HepG2 (cell line): ENCODE data around the gene IPO13. TPM values are rescaled to one million over a fixed set of nuclear protein-coding genes. Genes with fewer than 3 reads are reported as not detected.

Source experiments
- ATAC-seq: fragments of 200-7000 bp; cut with Tn5 transposase; 3 replicates; pipeline ENCODE4 v1.9.1; 2020; ENCODE audit warnings: mild to moderate bottlenecking, moderate library complexity
- BruUV-seq: library from RNA; stranded (reverse); fragments of 400-500 nt; replicated peaks from 2 replicates; lab custom pipeline; 2021; lab: Mats Ljungman, UMichigan
- CTCF ChIA-PET: fragments of 300-600 bp; formaldehyde crosslinking; extraction: SDS; loops from one replicate; lab custom pipeline; 2021; ENCODE audit warnings: low total read pairs, inconsistent platforms, low intra/inter-chr PET ratio; lab: Yijun Ruan, JAX
- POLR2A ChIA-PET: fragments of 350-600 bp; sonication (Branson Sonifier 250); formaldehyde crosslinking; loops from one replicate; lab custom pipeline; 2020; ENCODE audit warnings: antibody characterized with exemption, inconsistent platforms; lab: Yijun Ruan, JAX
- DNase-seq: peaks from one replicate; pipeline ENCODE4 v3.0.0-alpha.2; 2015; ENCODE audit warnings: low spot score
- FAIRE-seq: peaks from 3 replicates; lab custom pipeline; 2011; peaks lifted over from hg19 to GRCh38; lab: Jason Lieb, UNC
- H2AFZ ChIP-seq: one replicate; pipeline ENCODE4 v1.6.1; 2011; ENCODE audit warnings: low read length, inconsistent platforms
- H3K27ac ChIP-seq: fragments of 300-600 bp; 3 replicates; pipeline ENCODE4 v1.8.0; 2011; ENCODE audit warnings: mixed run types, mild to moderate bottlenecking, mixed read lengths, low read length, inconsistent platforms; ENCODE audit not compliant: insufficient read depth; ENCODE audit errors: extremely low read length
- H3K27me3 ChIP-seq, 2 experiments: fragments of 200-600 bp in 1 of 2; 2 replicates in 1 of 2; 3 replicates in 1 of 2; pipeline versions ENCODE4 v1.6.0 to v1.8.0; 2011; ENCODE audit warnings: low read length in 2 of 2, mild to moderate bottlenecking in 2 of 2, moderate library complexity in 2 of 2, inconsistent platforms in 1 of 2; ENCODE audit not compliant: insufficient read depth in 2 of 2, control insufficient read depth in 1 of 2
- H3K36me3 ChIP-seq, 2 experiments: fragments of 200-600 bp in 1 of 2; replicated peaks in 1 of 2; 2 replicates in 1 of 2; 3 replicates in 1 of 2; pipeline versions ENCODE4 v1.5.1 to v1.8.0; 2011; ENCODE audit warnings: low read length in 2 of 2, inconsistent platforms in 1 of 2; ENCODE audit not compliant: insufficient read depth in 2 of 2, control insufficient read depth in 1 of 2
- H3K4me1 ChIP-seq: 2 replicates; pipeline ENCODE4 v1.5.1; 2012; ENCODE audit warnings: low read length, inconsistent platforms; ENCODE audit not compliant: insufficient read depth
- H3K4me2 ChIP-seq: 2 replicates; pipeline ENCODE4 v1.6.0; 2011; ENCODE audit warnings: low read depth, low read length, inconsistent platforms
- H3K4me3 ChIP-seq, 3 experiments: fragments of 200-600 bp in 1 of 3; sonication (generic), shearing (Covaris generic) in 1 of 3; replicated peaks in 1 of 3; 2 replicates each; pipeline ENCODE4 v1.5.1; 2011 to 2016; ENCODE audit warnings: low read length in 3 of 3, inconsistent platforms in 2 of 3, low read depth in 2 of 3, mild to moderate bottlenecking in 2 of 3, control low read depth in 1 of 3, mixed read lengths in 1 of 3; ENCODE audit not compliant: insufficient read depth in 1 of 3
- H3K79me2 ChIP-seq: one replicate; pipeline ENCODE4 v1.6.1; 2011; ENCODE audit warnings: low read length, inconsistent platforms; ENCODE audit not compliant: insufficient read depth
- H3K9ac ChIP-seq: 2 replicates; pipeline ENCODE4 v1.6.0; 2011; ENCODE audit warnings: mild to moderate bottlenecking, low read depth, low read length, inconsistent platforms; ENCODE audit not compliant: insufficient read depth
- H3K9me3 ChIP-seq: 2 replicates; pipeline ENCODE4 v1.5.1; 2012; ENCODE audit warnings: mild to moderate bottlenecking, low read length
- H4K20me1 ChIP-seq: 2 replicates; pipeline ENCODE4 v1.6.0; 2011; ENCODE audit warnings: inconsistent platforms, mild to moderate bottlenecking, low read length, moderate library complexity; ENCODE audit not compliant: insufficient read depth
- ETV6 ChIP-seq: sonication (generic); formaldehyde crosslinking; conservative IDR thresholded peaks from 2 replicates; pipeline ENCODE4 v1.4.0; 2020; ENCODE audit warnings: missing genetic modification reagents
- HNF4A ChIP-seq: sonication (generic); formaldehyde crosslinking; IDR thresholded peaks from 2 replicates; pipeline ENCODE4 v1.4.0; 2020; ENCODE audit warnings: missing genetic modification reagents
- PLRG1 ChIP-seq: fragments of 450-650 bp; conservative IDR thresholded peaks from 2 replicates; pipeline ENCODE4 v1.6.1; 2016
- ZFP36L1 ChIP-seq: sonication (generic); formaldehyde crosslinking; IDR thresholded peaks from 2 replicates; pipeline ENCODE4 v1.8.0; 2022; ENCODE audit warnings: mild to moderate bottlenecking, missing genetic modification reagents, moderate library complexity
- ZNF598 ChIP-seq: sonication (generic); formaldehyde crosslinking; IDR thresholded peaks from 2 replicates; pipeline ENCODE4 v1.5.1; 2020; ENCODE audit warnings: mild to moderate bottlenecking, missing genetic modification reagents, borderline replicate concordance
- WGBS: methylation state at CpG from one replicate; pipeline ENCODE4 v1.1.6; 2017; ENCODE audit warnings: low lambda C conversion rate; 5-methylcytosine and 5-hydroxymethylcytosine counted together
- in situ Hi-C: cut with HindIII; loops from 2 replicates; pipeline ENCODE4 v1.10.0; 2017; ENCODE audit warnings: low pct_unique_long_range_greater_than_20kb; ENCODE audit not compliant: extremely low pct_ligation_motif_present
- intact Hi-C: fragments of 100-400 bp; cut with micrococcal nuclease; formaldehyde crosslinking; loops from one replicate; pipeline ENCODE4 v1.10.0; 2022; ENCODE audit not compliant: unreplicated experiment
- polyA plus RNA-seq, 8 experiments: library from polyadenylated mRNA; depleted of rRNA in 3 of 8; stranded (reverse) in 7 of 8; unstranded in 1 of 8; fragments of >200 nt; fragmentation: Illumina TruSeq in 4 of 8; extraction: Trizol in 4 of 8; gene quantifications; 2 replicates each; pipeline versions ENCODE4 v1.2.1 to v1.2.3, GENCODE V29; 2011 to 2016; ENCODE audit warnings: low read depth in 4 of 8, missing spikeins in 1 of 8, mixed read lengths in 1 of 8; ENCODE audit not compliant: insufficient read depth in 1 of 8
- total RNA-seq, 5 experiments: library from RNA; depleted of rRNA; stranded (reverse); fragments of >200 nt; fragmentation: Illumina TruSeq; extraction: Trizol; gene quantifications; 2 replicates each; pipeline ENCODE4 v1.2.3, GENCODE V29; 2016; ENCODE audit warnings: low read depth in 1 of 5
- TF ChIP-seq, protein P1 (sequence below): sonication (generic); formaldehyde crosslinking; IDR thresholded peaks from one replicate; pipeline ENCODE4 v1.5.1; 2020; ENCODE audit warnings: mild to moderate bottlenecking, missing genetic modification reagents; ENCODE audit errors: not compliant biosample characterization
- TF ChIP-seq, protein P2 (sequence below): sonication (generic); formaldehyde crosslinking; IDR thresholded peaks from 2 replicates; pipeline ENCODE4 v1.4.0; 2020; ENCODE audit warnings: missing genetic modification reagents
- TF ChIP-seq, protein P3 (sequence below): sonication (generic); formaldehyde crosslinking; IDR thresholded peaks from 2 replicates; pipeline ENCODE4 v1.4.0; 2020; ENCODE audit warnings: missing genetic modification reagents

IPO13 gene
- total and polyA plus RNA-seq, 2 of the 13 experiments (the other 11 are each of a cell fraction or from before 2014, with no cell fraction given) = 12.9 to 15.6 TPM

DNA sequence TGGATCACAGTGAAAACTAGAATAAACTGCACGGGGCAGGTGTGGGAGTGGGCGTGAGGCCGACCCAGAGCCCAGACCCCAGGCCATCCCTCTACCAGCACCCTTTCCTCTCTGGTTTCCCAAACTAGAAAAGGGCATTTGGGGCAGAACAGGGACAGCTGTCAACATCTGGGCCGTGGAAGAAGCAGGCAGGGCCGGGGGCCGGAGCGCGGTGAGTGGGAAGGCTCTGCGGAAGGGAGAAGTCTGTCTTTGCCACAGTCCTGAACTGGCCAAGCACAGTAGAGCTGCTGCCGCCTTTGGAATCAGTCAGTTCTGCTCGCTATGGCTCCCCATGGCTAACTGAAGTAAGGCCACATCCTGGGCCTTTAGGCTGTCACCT is 51.2 kb downstream of the IPO13 start:
- intact Hi-C loops (no loop called here), in situ Hi-C loops (loop anchor here (5.0 kb wide), 1 partner anchor 34 kb away; the partner anchor contains the start of gene SLC6A9)
- Histone ChIP-seq H3K27me3 (no peaks in the 10 kb centered on the region), H4K20me1 (no peaks in the 10 kb centered on the region), H2AFZ (no peak overlapping the region), H3K9me3 (no peaks in the 10 kb centered on the region), H3K36me3 (peaks cover 6 to 17% of the 10 kb centered on the region in 2 experiments; a peak in 4 of 5 replicates), H3K4me3 (no peak overlapping the region), H3K27ac (no peak overlapping the region), H3K79me2 (no peaks in the 10 kb centered on the region), H3K9ac (no peak overlapping the region), H3K4me2 (no peak overlapping the region), H3K4me1 (peaks cover 36% of the 10 kb centered on the region)
- CTCF ChIA-PET = no interaction called here
- FAIRE-seq (no peak), ATAC-seq (no peak), DNase-seq (no peak)
- WGBS = 91% methylated on average over 11 of the region's 11 CpGs
- POLR2A ChIA-PET = interaction anchor here (1.4 kb wide), 1 partner anchor 33 kb away, joined by 4 read pairs; the partner anchor contains the start of gene SLC6A9
- BruUV-seq = TSS peak; percentile 4
- TF ChIP-seq, protein P1, sequence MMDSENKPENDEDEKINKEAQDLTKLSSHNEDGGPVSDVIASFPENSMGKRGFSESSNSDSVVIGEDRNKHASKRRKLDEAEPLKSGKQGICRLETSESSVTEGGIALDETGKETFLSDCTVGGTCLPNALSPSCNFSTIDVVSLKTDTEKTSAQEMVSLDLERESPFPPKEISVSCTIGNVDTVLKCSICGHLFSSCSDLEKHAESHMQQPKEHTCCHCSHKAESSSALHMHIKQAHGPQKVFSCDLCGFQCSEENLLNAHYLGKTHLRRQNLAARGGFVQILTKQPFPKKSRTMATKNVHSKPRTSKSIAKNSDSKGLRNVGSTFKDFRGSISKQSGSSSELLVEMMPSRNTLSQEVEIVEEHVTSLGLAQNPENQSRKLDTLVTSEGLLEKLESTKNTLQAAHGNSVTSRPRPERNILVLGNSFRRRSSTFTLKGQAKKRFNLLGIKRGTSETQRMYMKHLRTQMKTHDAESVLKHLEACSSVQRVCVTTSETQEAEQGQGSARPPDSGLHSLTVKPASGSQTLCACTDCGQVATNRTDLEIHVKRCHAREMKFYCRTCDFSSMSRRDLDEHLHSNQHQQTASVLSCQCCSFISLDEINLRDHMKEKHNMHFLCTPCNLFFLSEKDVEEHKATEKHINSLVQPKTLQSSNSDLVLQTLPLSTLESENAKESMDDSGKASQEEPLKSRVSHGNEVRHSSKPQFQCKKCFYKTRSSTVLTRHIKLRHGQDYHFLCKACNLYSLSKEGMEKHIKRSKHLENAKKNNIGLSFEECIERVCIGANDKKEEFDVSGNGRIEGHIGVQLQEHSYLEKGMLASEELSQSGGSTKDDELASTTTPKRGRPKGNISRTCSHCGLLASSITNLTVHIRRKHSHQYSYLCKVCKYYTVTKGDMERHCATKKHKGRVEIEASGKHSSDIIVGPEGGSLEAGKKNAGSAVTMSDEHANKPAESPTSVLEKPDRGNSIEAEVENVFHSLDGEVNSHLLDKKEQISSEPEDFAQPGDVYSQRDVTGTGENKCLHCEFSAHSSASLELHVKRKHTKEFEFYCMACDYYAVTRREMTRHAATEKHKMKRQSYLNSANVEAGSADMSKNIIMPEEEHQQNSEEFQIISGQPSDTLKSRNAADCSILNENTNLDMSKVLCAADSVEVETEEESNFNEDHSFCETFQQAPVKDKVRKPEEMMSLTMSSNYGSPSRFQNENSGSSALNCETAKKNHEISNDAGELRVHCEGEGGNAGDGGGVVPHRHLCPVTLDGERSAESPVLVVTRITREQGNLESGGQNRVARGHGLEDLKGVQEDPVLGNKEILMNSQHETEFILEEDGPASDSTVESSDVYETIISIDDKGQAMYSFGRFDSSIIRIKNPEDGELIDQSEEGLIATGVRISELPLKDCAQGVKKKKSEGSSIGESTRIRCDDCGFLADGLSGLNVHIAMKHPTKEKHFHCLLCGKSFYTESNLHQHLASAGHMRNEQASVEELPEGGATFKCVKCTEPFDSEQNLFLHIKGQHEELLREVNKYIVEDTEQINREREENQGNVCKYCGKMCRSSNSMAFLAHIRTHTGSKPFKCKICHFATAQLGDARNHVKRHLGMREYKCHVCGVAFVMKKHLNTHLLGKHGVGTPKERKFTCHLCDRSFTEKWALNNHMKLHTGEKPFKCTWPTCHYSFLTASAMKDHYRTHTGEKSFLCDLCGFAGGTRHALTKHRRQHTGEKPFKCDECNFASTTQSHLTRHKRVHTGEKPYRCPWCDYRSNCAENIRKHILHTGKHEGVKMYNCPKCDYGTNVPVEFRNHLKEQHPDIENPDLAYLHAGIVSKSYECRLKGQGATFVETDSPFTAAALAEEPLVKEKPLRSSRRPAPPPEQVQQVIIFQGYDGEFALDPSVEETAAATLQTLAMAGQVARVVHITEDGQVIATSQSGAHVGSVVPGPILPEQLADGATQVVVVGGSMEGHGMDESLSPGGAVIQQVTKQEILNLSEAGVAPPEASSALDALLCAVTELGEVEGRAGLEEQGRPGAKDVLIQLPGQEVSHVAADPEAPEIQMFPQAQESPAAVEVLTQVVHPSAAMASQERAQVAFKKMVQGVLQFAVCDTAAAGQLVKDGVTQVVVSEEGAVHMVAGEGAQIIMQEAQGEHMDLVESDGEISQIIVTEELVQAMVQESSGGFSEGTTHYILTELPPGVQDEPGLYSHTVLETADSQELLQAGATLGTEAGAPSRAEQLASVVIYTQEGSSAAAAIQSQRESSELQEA (CRISPR knock-in tag) = no peak
- TF ChIP-seq ZNF598 (CRISPR knock-in tag) (no peak), HNF4A (CRISPR knock-in tag) (no peak), ZFP36L1 (no peak), ETV6 (CRISPR knock-in tag) (no peak), PLRG1 (no peak)
- TF ChIP-seq, protein P2, sequence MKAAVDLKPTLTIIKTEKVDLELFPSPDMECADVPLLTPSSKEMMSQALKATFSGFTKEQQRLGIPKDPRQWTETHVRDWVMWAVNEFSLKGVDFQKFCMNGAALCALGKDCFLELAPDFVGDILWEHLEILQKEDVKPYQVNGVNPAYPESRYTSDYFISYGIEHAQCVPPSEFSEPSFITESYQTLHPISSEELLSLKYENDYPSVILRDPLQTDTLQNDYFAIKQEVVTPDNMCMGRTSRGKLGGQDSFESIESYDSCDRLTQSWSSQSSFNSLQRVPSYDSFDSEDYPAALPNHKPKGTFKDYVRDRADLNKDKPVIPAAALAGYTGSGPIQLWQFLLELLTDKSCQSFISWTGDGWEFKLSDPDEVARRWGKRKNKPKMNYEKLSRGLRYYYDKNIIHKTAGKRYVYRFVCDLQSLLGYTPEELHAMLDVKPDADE (CRISPR knock-in tag) = no peak
- TF ChIP-seq, protein P3, sequence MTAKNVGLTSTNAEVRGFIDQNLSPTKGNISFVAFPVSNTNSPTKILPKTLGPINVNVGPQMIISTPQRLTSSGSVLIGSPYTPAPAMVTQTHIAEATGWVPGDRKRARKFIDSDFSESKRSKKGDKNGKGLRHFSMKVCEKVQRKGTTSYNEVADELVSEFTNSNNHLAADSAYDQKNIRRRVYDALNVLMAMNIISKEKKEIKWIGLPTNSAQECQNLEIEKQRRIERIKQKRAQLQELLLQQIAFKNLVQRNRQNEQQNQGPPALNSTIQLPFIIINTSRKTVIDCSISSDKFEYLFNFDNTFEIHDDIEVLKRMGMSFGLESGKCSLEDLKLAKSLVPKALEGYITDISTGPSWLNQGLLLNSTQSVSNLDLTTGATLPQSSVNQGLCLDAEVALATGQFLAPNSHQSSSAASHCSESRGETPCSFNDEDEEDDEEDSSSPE (CRISPR knock-in tag) = no peak
